ENCODE data around the gene TRPM2.
"Not testable (repeated sequence)": the region's sequence is repeated elsewhere in the genome, so short reads cannot be mapped to it uniquely, and the experiment has no call there.

DNA sequence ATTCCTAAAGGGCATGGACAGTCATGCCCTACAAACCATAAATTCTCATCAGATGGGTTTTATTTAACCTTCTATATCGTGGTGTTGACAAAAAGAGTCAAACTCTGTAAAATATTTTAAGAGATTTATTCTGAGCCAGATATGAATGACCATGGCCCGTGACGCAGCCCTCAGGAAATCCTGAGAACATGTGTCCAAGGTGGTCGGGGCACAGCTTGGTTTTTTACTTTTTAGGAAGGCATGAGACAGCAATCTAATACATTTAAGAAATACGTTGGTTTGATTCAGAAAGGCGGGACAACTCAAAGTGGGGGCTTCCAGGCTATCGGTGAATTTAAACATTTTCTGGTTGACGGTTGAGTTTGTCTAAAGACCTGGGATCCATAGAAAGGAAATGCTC, 10.4 kb upstream of the TRPM2 start:
- TF ChIP-seq POLR2A (IDR thresholded peaks at IDR 0.05; ENCODE audit: low read length); GATA1 (IDR thresholded peaks at IDR 0.05; ENCODE audit: low read depth, low read length): not testable (repeated sequence)
